Prostate gland (tissue), 2 donors: ENCODE data around the gene LONP2. TPM values are rescaled to one million over a fixed set of nuclear protein-coding genes. Genes with fewer than 3 reads are reported as not detected.
"Not testable (repeated sequence)": the region's sequence is repeated elsewhere in the genome, so short reads cannot be mapped to it uniquely, and the experiment has no call there.

Experiments used
- DNase-seq: peaks from one replicate; pipeline ENCODE4 v3.0.0-alpha.2; 2019; ENCODE audit warnings: low spot score
- H3K27ac ChIP-seq, 2 donors: fragments of 200-600 bp; sonication (generic); 2 replicates each; pipeline ENCODE4 v1.5.1; 2017 to 2019
- H3K27me3 ChIP-seq: fragments of 200-600 bp; sonication (generic); replicated peaks from 2 replicates; pipeline ENCODE4 v1.5.1; 2019; ENCODE audit not compliant: insufficient read depth
- H3K36me3 ChIP-seq, 2 donors: fragments of 200-600 bp; sonication (generic); 1 replicate in 1 of 2; 2 replicates in 1 of 2; pipeline versions ENCODE4 v1.5.1 to v1.8.1; 2017 to 2019
- H3K4me1 ChIP-seq: fragments of 200-600 bp; sonication (generic); replicated peaks from 2 replicates; pipeline ENCODE4 v1.5.1; 2019
- H3K4me3 ChIP-seq, 2 donors: fragments of 200-600 bp; sonication (generic); 2 replicates each; pipeline ENCODE4 v1.5.1; 2017 to 2019
- H3K9me3 ChIP-seq: fragments of 200-600 bp; sonication (generic); 2 replicates; pipeline ENCODE4 v1.5.1; 2017
- POLR2A ChIP-seq: fragments of 450-650 bp; IDR thresholded peaks from one replicate; pipeline ENCODE4 v1.6.1; 2016; ENCODE audit warnings: antibody characterized with exemption, mild to moderate bottlenecking
- POLR2AphosphoS5 ChIP-seq: sonication (generic); formaldehyde crosslinking; IDR thresholded peaks from one replicate; pipeline ENCODE4 v1.6.1; 2017; ENCODE audit warnings: antibody characterized with exemption
- WGBS: methylation state at CpG from one replicate; pipeline ENCODE4 v1.1.5; 2018; 5-methylcytosine and 5-hydroxymethylcytosine counted together
- intact Hi-C: fragments of 100-400 bp; cut with DNase I; formaldehyde crosslinking; loops from one replicate; pipeline ENCODE4 v1.14.2; 2022
- total RNA-seq, 2 donors: library from RNA; depleted of rRNA; stranded (reverse); fragments of >200 nt; gene quantifications; one replicate each; pipeline ENCODE4 v1.1.0, GENCODE V29; 2016
- TF ChIP-seq, protein P1 (sequence below), 4 experiments: fragments of 200-600 bp in 2 of 4; fragments of 450-650 bp in 2 of 4; sonication (generic) in 2 of 4; IDR thresholded peaks; 1 replicate in 3 of 4; 2 replicates in 1 of 4; pipeline ENCODE4 v1.5.1; 2016 to 2019; ENCODE audit warnings: antibody characterized with exemption in 4 of 4, mild to moderate bottlenecking in 2 of 4, moderate library complexity in 2 of 4

Gene LONP2
- total RNA-seq, 2 donors from 2014 or later, result 74.6 to 81.0 TPM

DNA sequence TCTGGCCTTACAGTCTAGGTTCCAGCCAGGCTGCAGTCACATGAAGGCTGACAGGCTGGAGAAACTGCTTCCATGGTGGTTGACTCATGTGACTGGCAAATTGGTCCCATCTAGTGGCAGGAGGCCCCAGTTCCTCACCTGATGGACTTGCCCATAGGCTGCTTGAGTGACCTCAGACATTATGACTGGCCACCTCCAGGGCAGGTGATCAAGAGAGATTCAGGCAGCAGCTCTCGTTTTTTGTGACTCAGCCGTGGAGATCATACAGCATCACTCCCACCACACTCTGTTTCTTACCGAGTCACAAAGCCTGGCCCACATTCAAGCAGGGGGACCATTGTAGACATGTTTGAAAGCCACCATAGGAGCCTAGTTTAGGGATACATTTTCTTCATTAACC lies 106.6 kb downstream of the LONP2 start:
- 80% methylated on average over 3 of the region's 3 CpGs for whole genome bisulfite sequencing

DNA sequence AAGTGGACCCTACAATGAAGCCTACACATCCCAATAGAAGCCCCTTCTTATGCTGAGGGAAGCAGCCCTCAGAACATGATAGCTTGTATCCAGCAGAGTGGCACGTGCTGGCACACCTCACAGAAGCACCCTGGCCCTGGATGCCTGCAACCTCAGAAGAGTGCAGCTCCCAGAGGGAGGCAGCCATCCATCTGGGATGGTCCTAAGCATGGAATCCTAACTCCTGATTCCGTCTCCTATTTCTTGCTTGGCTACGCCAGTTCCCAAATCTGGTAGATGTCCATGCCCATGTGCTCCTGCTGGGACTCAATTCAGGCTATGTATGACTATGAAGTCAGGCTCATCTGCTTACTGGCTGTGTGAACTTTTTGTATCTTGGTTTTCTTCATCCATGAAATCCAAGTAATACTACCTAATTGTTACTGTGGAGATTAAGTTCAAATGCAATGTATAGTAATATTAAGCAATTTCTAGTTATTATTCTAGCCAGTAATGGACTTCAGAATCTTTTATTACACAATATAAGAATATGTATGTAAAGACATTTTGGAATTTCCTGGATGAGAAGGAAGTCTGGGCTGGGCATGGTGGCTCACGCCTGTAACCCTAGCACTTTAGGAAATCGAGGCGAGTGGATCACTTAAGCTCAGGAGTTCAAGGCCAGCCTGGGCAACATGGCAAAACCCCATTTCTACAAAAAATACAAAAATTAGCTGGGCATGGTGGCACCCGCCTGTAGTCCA lies 108.7 kb downstream of the LONP2 start:
- H3K9me3 ChIP-seq, result no peaks in the 10 kb centered on the region
- no peak for DNase-seq
- TF ChIP-seq, protein P1, sequence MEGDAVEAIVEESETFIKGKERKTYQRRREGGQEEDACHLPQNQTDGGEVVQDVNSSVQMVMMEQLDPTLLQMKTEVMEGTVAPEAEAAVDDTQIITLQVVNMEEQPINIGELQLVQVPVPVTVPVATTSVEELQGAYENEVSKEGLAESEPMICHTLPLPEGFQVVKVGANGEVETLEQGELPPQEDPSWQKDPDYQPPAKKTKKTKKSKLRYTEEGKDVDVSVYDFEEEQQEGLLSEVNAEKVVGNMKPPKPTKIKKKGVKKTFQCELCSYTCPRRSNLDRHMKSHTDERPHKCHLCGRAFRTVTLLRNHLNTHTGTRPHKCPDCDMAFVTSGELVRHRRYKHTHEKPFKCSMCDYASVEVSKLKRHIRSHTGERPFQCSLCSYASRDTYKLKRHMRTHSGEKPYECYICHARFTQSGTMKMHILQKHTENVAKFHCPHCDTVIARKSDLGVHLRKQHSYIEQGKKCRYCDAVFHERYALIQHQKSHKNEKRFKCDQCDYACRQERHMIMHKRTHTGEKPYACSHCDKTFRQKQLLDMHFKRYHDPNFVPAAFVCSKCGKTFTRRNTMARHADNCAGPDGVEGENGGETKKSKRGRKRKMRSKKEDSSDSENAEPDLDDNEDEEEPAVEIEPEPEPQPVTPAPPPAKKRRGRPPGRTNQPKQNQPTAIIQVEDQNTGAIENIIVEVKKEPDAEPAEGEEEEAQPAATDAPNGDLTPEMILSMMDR (IDR thresholded peaks at IDR 0.05), result no peak
- TF ChIP-seq POLR2A, result no peak
- no peak for TF ChIP-seq POLR2AphosphoS5
- WGBS, result 88% methylated on average over 7 of the region's 7 CpGs
- H3K27ac ChIP-seq, result no peak overlapping the region
- H3K4me3 ChIP-seq, result no peak overlapping the region
- intact Hi-C loops, result loop anchor here (5.0 to 10.0 kb wide), 2 partner anchors 78 to 189 kb away; no protein-coding TSS in a partner anchor
- no peaks in the 10 kb centered on the region for H3K27me3 ChIP-seq
- H3K36me3 ChIP-seq, result no peaks in the 10 kb centered on the region
- no peaks in the 10 kb centered on the region for H3K4me1 ChIP-seq

More for the DNA sequence above, 106.6 kb downstream of the LONP2 start:
- no peak for DNase-seq
- intact Hi-C loops, result loop anchor here (5.0 to 10.0 kb wide), 2 partner anchors 76 to 192 kb away; no protein-coding TSS in a partner anchor
- no peak for TF ChIP-seq POLR2AphosphoS5
- TF ChIP-seq, protein P1 (IDR thresholded peaks at IDR 0.05), result no peak
- no peak for TF ChIP-seq POLR2A
- H3K4me3 ChIP-seq, result no peak overlapping the region
- no peaks in the 10 kb centered on the region for H3K4me1 ChIP-seq
- no peaks in the 10 kb centered on the region for H3K36me3 ChIP-seq
- H3K27me3 ChIP-seq, result no peaks in the 10 kb centered on the region
- no peaks in the 10 kb centered on the region for H3K9me3 ChIP-seq
- H3K27ac ChIP-seq, result no peak overlapping the region

DNA sequence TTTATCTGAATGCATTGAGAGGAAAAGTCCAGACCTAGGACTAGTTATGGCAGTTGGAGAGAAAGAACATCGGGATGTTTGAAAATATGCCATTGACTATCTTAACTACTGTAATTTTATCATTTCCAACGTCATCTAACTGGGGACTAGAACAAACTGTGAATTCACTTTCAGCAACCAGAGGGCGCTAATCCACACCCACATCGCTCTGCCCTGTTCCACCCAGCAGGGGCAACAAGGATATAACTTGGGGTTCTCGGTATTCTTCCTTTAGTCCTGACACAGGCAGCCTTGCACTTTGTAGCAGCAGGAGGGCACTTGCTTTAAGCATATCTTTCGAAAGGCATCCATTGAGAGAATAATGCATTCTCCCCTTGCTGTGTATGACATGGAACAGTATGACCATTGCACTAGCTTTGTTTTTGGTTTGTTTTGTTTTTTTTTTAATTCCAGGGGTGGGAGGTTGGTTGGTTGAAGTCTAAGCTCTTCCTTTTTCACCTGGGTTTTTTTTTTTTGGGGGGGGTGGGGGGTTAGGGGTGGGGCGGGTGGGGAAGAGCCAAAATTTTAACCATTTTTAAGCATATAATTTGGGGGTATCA lies 109.6 kb downstream of the LONP2 start:
- H3K27ac ChIP-seq, result no peak overlapping the region
- intact Hi-C loops, result loop anchor here (5.0 to 10.0 kb wide), 2 partner anchors 79 to 189 kb away; no protein-coding TSS in a partner anchor
- 30% methylated on average over 7 of the region's 7 CpGs for WGBS
- TF ChIP-seq, protein P1 (IDR thresholded peaks at IDR 0.05), result peak; percentile 57 to 88 (median 84)
- no peak for TF ChIP-seq POLR2AphosphoS5
- TF ChIP-seq POLR2A, result no peak
- H3K4me1 ChIP-seq, result no peaks in the 10 kb centered on the region
- H3K9me3 ChIP-seq, result no peaks in the 10 kb centered on the region
- no peak overlapping the region for H3K4me3 ChIP-seq
- peak; percentile 44 for DNase-seq
- H3K27me3 ChIP-seq, result no peaks in the 10 kb centered on the region
- H3K36me3 ChIP-seq, result no peaks in the 10 kb centered on the region

DNA sequence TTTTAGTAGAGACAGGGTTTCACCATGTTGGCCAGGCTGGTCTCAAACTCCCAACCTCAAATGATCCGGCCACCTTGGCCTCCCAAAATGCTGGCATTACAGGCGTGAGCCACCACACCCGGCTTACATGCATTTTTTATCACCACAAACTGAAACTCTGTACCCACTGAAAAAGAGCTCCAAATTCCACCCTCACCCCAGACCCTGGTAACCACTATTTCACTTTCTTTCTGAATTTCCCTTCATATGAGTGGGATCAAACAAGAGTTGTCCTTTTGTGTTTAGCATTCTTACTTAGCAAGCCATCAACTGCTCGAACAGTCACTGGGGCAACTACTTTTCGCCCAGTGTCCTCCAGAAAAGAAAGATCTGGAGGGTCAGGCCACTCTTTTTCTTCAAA lies 110.3 kb downstream of the LONP2 start:
- 98% methylated on average over 5 of the region's 5 CpGs for WGBS
- H3K9me3 ChIP-seq, H3K36me3 ChIP-seq, H3K4me3 ChIP-seq, H3K27me3 ChIP-seq, H3K27ac ChIP-seq, H3K4me1 ChIP-seq, DNase-seq: not testable (repeated sequence)
- intact Hi-C loops, result loop anchor here (5.0 to 10.0 kb wide), 2 partner anchors 80 to 188 kb away; no protein-coding TSS in a partner anchor

DNA sequence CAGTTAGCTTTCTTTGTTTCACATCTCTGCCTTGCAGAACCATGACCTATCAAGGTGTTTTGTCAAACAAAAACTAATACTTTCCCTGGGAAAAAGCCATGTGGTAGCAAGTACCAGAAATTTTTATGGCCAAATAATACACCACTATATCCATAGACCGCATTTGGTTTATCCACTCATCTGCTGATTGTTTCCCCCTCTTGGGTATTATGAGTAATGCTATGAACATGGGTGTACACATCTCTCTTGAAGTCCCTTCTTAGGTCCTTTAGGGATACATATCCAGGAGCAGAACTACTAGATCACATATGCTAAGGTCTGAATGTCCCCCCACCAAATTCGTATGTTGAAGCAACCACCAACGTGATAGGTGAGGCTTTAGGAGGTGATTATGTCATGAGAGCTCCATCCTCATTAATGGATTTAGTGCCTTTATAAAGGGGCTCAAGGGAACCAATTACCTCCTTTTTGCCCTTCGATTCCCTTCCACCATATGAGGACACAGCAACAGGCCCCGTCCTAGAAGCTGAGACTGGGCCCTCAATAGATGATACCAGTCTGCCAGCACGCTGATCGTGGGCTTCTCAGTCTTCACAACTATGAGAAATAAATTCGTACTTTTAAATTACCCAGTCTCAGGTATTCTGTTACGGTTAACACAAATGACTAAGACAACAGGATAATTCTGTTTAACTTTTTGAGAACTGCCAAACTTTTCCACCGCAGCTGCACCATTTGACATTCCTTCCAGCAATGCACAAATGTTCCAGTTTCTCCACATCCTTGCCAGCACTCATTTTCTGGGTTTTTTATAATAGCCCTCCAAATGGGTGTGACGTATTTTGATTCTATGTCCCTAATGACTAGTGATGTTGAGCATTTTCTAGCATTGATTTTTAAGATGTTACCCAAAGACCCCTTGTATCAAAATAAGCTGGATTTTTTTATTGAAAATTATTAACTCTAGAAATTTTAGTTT lies 111.1 kb downstream of the LONP2 start:
- no peaks in the 10 kb centered on the region for H3K4me1 ChIP-seq
- intact Hi-C loops, result loop anchor here (5.0 to 10.0 kb wide), 3 partner anchors 80 to 267 kb away; no protein-coding TSS in a partner anchor
- no peak for TF ChIP-seq POLR2AphosphoS5
- TF ChIP-seq, protein P1 (IDR thresholded peaks at IDR 0.05), result no peak
- TF ChIP-seq POLR2A, result no peak
- no peak overlapping the region for H3K4me3 ChIP-seq
- H3K36me3 ChIP-seq, result no peaks in the 10 kb centered on the region
- DNase-seq, result no peak
- WGBS, result 88% methylated on average over 11 of the region's 11 CpGs
- H3K27me3 ChIP-seq, result no peaks in the 10 kb centered on the region
- no peaks in the 10 kb centered on the region for H3K9me3 ChIP-seq
- no peak overlapping the region for H3K27ac ChIP-seq
